ENCODE measurements around the gene ZNF816. TPM values are rescaled to one million over a fixed set of nuclear protein-coding genes. Genes with fewer than 3 reads are reported as not detected.

ZNF816 gene
- total RNA-seq, 1 experiment from 2014 or later = 15.3 TPM

DNA sequence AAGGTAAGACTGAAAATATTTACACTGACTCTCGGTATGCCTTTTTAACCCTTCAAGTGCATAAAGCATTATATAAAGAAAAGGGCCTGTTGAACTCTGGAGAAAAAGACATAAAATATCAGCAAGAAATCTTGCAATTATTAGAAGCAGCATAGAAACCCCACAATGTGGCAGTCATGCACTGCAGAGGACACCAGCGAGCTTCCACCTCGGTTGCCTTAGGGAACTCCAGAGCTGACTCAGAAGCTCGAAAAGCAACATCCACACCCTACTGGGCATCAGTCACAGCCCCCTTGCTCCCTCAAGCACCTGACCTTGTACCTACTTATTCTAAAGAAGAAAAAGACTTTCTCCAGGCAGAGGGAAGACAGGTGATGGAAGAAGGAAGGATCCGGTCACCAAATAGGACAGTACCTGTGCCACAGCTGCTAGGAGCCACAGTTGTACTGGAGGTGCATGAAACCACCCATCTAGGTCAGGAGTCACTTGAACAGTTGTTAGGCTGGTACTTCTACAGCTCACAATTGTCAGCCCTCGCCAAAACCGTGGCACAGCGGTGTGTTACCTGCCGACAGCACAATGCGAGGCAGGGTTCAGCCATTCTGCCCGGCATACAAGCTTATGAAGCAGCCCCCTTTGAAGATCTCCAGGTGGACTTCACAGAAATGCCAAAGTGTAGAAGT lies 2.9 kb downstream of the ZNF816 start:
- POLR2A ChIA-PET = no interaction called here
- ATAC-seq (no peak), DNase-seq (ENCODE audit: low spot score) (no peak)
- Mint-ChIP-seq H3K4me3 (no peak overlapping the region), H3K9me3 (peaks cover 13% of the 10 kb centered on the region), H3K27me3 (ENCODE audit: low read depth) (no peaks in the 10 kb centered on the region; the same call in 1 of the 2 replicates), H3K36me3 (peaks cover 38% of the 10 kb centered on the region), H3K27ac (no peak overlapping the region), H3K4me1 (peaks cover 21% of the 10 kb centered on the region)
- CTCF ChIA-PET = interaction anchor here (1.3 kb wide), 1 partner anchor 60 kb away, joined by 7 read pairs; no protein-coding TSS in a partner anchor
- TF ChIP-seq TP53 (CRISPR knock-in tag; IDR thresholded peaks at IDR 0.05) = no peak
- no peak for TF ChIP-seq MLX (CRISPR knock-in tag; IDR thresholded peaks at IDR 0.05)
- TF ChIP-seq KAT7 (CRISPR knock-in tag; IDR thresholded peaks at IDR 0.05; ENCODE audit: borderline replicate concordance) = no peak
- TF ChIP-seq ETV6 (CRISPR knock-in tag; IDR thresholded peaks at IDR 0.05) = no peak
- TF ChIP-seq, protein P1, sequence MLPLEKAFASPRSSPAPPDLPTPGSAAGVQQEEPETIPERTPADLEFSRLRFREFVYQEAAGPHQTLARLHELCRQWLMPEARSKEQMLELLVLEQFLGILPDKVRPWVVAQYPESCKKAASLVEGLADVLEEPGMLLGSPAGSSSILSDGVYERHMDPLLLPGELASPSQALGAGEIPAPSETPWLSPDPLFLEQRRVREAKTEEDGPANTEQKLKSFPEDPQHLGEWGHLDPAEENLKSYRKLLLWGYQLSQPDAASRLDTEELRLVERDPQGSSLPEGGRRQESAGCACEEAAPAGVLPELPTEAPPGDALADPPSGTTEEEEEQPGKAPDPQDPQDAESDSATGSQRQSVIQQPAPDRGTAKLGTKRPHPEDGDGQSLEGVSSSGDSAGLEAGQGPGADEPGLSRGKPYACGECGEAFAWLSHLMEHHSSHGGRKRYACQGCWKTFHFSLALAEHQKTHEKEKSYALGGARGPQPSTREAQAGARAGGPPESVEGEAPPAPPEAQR (CRISPR knock-in tag; IDR thresholded peaks at IDR 0.05) = no peak
- no peak for TF ChIP-seq ZNF138 (CRISPR knock-in tag; conservative IDR thresholded peaks at IDR 0.05)
- no peak for TF ChIP-seq ZNF512 (CRISPR knock-in tag; IDR thresholded peaks at IDR 0.05; ENCODE audit: borderline replicate concordance)
- no peak for TF ChIP-seq NR1H2 (CRISPR knock-in tag; IDR thresholded peaks at IDR 0.05)

GRCh38 chr19:52957591-52957990 lies 5.1 kb downstream of the ZNF816 start:
- CTCF ChIA-PET = no interaction called here
- Mint-ChIP-seq H3K27ac (no peak overlapping the region), H3K9me3 (peaks cover 16% of the 10 kb centered on the region), H3K27me3 (ENCODE audit: low read depth) (no peaks in the 10 kb centered on the region; the same call in 1 of the 2 replicates), H3K4me1 (peaks cover 10% of the 10 kb centered on the region), H3K4me3 (no peak overlapping the region), H3K36me3 (peaks cover 51% of the 10 kb centered on the region)
- ATAC-seq (no peak), DNase-seq (ENCODE audit: low spot score) (no peak)
- POLR2A ChIA-PET = interaction anchor here (0.6 kb wide), 1 partner anchor 10 kb away, joined by 3 read pairs; no protein-coding TSS in a partner anchor
- no peak for TF ChIP-seq SMAD3 (CRISPR knock-in tag; IDR thresholded peaks at IDR 0.05; ENCODE audit: borderline replicate concordance)
- no peak for TF ChIP-seq IRF2 (CRISPR knock-in tag; IDR thresholded peaks at IDR 0.05; ENCODE audit: borderline replicate concordance, low read depth)
- TF ChIP-seq, protein P2, sequence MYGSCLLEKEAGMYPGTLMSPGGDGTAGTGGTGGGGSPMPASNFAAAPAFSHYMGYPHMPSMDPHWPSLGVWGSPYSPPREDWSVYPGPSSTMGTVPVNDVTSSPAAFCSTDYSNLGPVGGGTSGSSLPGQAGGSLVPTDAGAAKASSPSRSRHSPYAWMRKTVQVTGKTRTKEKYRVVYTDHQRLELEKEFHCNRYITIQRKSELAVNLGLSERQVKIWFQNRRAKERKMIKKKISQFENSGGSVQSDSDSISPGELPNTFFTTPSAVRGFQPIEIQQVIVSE (CRISPR knock-in tag; IDR thresholded peaks at IDR 0.05; ENCODE audit: borderline replicate concordance) = no peak
- no peak for TF ChIP-seq CTCF (IDR thresholded peaks at IDR 0.05)
- TF ChIP-seq ZMAT4 (CRISPR knock-in tag; IDR thresholded peaks at IDR 0.05) = no peak
- TF ChIP-seq, protein P3, sequence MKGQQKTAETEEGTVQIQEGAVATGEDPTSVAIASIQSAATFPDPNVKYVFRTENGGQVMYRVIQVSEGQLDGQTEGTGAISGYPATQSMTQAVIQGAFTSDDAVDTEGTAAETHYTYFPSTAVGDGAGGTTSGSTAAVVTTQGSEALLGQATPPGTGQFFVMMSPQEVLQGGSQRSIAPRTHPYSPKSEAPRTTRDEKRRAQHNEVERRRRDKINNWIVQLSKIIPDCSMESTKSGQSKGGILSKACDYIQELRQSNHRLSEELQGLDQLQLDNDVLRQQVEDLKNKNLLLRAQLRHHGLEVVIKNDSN (CRISPR knock-in tag; IDR thresholded peaks at IDR 0.05) = no peak
- TF ChIP-seq ZNF425 (CRISPR knock-in tag; conservative IDR thresholded peaks at IDR 0.05) = no peak
- no peak for TF ChIP-seq JUN (CRISPR knock-in tag; IDR thresholded peaks at IDR 0.05)
- TF ChIP-seq NR2C2 (CRISPR knock-in tag; IDR thresholded peaks at IDR 0.05) = no peak
- TF ChIP-seq TCF7 (CRISPR knock-in tag; IDR thresholded peaks at IDR 0.05; ENCODE audit: low read depth) = no peak
- no peak for TF ChIP-seq NFATC4 (CRISPR knock-in tag; IDR thresholded peaks at IDR 0.05)
- TF ChIP-seq GABPB1 (CRISPR knock-in tag; IDR thresholded peaks at IDR 0.05) = no peak
- TF ChIP-seq, protein P4, sequence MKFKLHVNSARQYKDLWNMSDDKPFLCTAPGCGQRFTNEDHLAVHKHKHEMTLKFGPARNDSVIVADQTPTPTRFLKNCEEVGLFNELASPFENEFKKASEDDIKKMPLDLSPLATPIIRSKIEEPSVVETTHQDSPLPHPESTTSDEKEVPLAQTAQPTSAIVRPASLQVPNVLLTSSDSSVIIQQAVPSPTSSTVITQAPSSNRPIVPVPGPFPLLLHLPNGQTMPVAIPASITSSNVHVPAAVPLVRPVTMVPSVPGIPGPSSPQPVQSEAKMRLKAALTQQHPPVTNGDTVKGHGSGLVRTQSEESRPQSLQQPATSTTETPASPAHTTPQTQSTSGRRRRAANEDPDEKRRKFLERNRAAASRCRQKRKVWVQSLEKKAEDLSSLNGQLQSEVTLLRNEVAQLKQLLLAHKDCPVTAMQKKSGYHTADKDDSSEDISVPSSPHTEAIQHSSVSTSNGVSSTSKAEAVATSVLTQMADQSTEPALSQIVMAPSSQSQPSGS (CRISPR knock-in tag; IDR thresholded peaks at IDR 0.05; ENCODE audit: borderline replicate concordance, low read depth) = no peak

Measured in WTC11 (cell line).